ENCODE data around the gene CDCA3.

The CDCA3 gene

GRCh38 chr12:6834873-6835272 lies 16.2 kb downstream of the CDCA3 start:
- in situ Hi-C loops (cut with HindIII; ENCODE audit: low sequenced_read_pairs) = no loop called here

- in situ Hi-C loops (cut with HindIII; ENCODE audit: low sequenced_read_pairs) = no loop called here
Measured at GRCh38 chr12:6834254-6834653, 16.8 kb downstream of the CDCA3 start.

DNA sequence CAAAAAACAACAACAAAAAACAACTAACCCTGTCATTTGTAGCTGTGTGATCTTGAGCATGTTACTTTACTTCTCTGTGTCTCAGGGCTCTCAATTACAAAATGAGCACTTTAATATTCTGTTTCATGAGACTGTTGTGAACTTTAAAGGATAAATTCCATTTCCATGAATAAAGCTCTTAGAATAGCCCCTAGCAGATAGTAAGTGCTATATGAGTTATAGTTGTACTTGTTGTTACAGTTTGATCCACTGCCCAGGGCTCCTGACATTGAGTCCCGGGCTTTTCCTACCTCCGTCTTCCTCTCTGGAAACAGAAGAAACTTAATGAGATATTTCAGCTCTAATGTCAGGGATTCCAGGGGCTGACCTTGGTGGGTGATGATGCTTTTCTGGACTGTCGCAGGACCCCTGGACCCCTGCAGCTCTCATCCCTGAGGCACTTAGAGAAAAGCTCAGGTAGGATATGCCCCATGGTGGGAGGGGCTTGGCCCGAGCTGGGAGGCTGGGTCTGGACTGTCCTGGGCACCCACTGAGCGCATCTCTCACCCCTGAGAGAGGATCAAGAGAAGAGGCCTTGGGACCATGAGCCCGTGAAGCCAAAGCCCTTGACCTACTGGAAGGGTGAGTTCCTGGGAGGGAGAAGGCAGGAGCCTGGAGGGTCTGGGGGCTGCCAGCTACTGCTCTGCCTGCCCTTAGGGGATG lies 17.7 kb downstream of the CDCA3 start:
- in situ Hi-C loops (cut with HindIII; ENCODE audit: low sequenced_read_pairs) = no loop called here

DNA sequence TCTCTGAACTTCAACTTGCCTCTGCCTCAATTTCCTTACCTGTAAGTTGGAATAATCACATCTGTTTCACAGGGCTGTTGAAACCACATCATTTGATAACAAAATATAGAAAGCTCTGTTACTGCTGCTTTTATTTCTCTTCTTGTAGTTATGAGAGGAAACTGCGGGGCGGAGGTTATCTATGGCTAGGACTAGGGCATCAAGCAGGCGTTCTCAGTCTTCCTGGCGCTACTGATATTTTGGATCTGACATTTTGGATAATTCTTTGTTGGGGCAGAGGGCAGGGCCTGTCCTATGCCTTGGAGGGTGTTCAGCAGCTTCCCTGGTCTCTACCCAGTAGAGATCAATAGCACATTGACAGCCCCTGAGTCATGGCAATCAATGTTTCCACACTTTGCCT lies 19.0 kb downstream of the CDCA3 start:
- in situ Hi-C loops (cut with HindIII; ENCODE audit: low sequenced_read_pairs) = no loop called here

DNA sequence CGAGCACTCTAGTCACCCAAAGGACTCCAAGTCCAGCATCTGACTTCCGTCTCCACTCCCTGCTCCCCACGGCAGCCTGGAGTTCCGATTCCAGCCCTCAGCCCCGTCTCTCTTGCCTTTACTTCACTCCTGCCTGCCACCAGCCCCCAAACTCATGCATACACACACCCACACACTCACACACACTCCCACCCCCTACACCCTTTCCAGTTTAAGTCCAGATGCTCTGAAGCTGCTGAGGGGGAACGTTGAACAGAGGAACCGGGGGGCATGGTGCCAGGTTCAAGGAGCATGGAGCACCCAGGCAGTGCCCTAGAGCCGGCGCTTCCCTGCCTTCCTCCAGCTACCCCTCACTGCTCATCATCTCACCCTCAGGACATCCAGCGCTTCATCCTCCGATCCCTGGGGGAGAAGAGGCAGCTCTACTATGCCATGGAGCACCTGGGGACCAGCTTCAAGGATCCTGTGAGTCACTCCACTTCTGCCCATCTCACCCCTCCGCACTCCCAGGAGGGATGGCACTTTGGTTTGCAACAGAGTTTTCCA lies 19.6 kb downstream of the CDCA3 start:
- in situ Hi-C loops (cut with HindIII; ENCODE audit: low sequenced_read_pairs) = no loop called here

- in situ Hi-C loops (cut with HindIII; ENCODE audit: low sequenced_read_pairs) = no loop called here
Measured at GRCh38 chr12:6830999-6831398, 20.1 kb downstream of the CDCA3 start.

DNA sequence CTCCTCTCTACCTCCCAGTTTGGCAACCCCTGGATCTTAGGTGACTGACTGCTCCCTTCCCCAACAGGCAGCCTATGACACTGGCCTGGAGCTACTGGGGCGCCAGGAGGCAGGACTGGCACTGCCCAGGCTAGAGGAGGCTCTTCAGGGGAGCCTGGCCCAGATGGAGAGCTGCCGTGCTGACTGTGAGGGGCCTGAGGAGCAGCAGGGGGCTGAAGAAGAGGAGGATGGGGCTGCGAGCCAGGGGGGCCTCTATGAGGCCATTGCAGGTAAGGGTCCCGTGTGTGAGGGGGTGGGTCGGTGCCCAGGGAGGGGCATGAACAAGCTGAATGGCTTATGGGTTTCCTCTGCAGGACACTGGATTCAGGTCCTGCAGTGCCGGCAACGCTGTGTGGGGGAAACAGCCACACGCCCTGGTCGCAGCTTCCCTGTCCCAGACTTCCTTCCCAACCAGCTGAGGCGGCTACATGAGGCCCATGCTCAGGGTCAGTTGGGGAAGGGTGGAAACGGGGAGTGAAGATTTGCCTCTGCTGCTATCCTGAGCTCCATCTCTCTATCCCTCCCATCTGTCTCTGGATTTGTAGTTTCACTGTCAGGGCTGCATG lies 20.7 kb downstream of the CDCA3 start:
- in situ Hi-C loops (cut with HindIII; ENCODE audit: low sequenced_read_pairs) = no loop called here

- in situ Hi-C loops (cut with HindIII; ENCODE audit: low sequenced_read_pairs) = no loop called here
Measured at GRCh38 chr12:6829536-6830220, 21.4 kb downstream of the CDCA3 start.

- in situ Hi-C loops (cut with HindIII; ENCODE audit: low sequenced_read_pairs) = no loop called here
Measured at GRCh38 chr12:6828781-6829535, 22.1 kb downstream of the CDCA3 start.

DNA sequence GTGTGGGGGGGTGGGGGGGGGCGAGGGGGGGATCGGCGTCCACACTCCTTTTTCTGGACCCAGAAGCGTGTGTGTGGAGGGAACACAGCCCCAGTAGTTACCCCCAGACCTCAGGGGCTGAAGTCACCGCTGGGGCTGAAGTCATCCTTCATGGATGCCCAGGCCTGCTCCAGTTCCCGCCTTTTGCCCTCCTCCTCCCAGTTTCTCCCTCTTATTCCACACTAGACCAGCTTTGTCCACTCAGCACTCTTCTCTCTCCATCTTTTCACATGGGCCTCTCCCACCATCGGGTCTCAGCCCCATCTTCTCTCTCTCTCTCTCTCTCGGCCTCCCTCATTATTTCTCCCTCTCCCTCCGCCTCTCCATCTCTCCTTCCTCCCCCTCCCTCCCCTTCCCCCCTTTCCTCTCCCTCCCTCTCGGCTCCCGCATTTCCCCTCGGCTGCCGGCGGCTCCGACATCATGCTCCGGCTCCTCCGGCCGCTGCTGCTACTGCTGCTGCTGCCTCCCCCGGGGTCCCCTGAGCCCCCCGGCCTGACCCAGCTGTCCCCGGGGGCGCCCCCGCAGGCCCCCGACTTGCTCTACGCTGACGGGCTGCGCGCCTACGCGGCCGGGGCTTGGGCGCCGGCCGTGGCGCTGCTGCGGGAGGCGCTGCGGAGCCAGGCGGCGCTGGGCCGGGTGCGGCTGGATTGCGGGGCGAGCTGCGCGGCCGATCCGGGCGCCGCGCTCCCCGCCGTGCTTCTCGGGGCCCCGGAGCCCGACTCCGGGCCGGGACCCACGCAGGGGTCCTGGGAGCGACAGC lies 22.9 kb downstream of the CDCA3 start, which contains the start of gene P3H3:
P3H3 (plus strand) TSS at position 426 of the 799 bp plus-strand sequence; CDS start at position 460, 34 bp downstream.
- in situ Hi-C loops (cut with HindIII; ENCODE audit: low sequenced_read_pairs) = no loop called here

- in situ Hi-C loops (cut with HindIII; ENCODE audit: low sequenced_read_pairs) = no loop called here
Measured at GRCh38 chr12:6827437-6827911, 23.6 kb downstream of the CDCA3 start.

DNA sequence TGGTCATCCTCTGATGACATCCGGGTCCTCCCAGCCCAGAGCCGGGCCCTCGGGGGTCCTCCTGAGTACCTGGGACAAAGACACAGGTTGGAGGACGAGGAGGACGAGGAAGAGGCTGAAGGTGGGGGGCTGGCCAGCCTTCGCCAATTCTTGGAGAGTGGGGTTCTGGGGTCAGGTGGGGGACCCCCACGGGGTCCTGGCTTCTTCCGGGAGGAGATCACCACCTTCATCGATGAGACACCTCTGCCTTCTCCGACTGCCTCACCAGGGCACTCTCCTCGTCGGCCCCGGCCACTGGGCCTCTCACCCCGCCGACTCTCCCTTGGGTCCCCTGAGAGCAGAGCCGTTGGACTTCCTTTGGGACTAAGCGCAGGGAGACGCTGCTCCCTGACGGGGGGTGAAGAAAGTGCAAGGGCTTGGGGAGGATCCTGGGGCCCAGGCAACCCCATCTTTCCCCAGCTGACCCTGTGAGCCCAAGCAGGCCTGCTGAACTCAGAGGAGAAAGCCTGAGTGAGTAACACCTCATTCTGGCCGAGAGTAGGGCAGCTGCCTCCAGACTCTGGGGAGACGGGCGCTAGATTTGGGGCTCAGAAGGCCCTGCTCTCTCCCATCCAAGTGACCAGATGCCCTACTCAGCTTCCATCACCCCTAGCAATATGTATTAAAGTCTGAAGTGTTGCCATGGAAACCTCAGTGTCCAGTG lies 24.2 kb downstream of the CDCA3 start:
- in situ Hi-C loops (cut with HindIII; ENCODE audit: low sequenced_read_pairs) = no loop called here

GRCh38 chr12:6826125-6826733 lies 24.9 kb downstream of the CDCA3 start:
- in situ Hi-C loops (cut with HindIII; ENCODE audit: low sequenced_read_pairs) = no loop called here

DNA sequence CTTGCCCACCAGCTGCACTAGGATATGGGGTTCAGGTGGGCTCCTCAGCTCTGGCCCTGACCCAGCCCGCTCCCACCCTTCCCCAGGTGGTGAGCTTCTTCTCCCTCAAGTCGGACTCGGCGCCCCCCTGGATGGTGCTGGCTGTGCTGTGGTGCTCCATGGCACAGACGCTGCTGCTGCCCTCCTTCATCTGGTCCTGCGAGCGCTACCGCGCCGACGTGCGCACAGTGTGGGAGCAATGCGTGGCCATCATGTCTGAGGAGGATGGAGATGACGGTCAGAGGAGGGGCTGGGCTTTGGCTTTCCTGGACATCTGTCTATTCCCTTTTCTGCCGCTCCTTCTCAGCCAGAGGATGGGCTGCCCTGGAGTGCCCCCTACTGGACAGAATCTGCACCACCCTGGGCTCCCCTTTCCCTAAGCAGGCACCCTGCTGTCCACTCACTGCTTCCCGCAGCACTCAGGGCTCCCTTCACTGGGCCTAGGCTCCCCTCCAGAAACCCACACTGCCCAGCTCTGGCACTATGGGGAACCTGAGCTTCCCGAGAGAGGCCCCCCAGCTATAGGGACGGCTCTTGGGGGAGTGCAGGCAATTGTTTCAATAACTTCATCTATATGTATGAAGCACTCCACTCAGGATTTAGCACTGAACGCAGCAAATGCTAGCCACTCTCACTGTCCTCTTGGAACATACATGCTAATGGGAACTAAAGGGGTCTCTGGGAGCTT lies 25.5 kb downstream of the CDCA3 start:
- in situ Hi-C loops (cut with HindIII; ENCODE audit: low sequenced_read_pairs) = no loop called here

DNA sequence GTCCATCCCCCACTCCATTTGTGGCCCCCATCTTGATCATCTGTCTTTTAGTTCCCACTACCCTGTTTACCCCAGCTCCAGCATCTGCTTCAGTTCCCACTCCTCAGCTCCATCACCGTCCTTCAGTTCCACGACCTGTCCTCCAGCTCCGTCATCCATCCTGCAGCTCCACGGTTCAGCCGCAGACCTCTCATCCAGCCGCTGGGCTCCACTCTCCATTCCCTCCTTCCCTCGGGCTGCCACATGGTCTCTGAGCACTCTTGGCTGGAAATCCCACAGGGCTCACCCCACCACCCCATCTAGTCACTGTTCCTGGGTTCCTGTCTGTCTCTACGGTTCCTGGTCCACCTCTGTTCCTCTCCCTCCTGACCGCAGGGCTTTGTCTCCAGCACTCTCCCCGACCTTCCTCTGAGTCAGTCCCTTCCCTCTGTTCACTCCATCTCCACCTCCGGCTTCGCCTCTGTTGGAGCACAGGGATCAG lies 26.1 kb downstream of the CDCA3 start:
- in situ Hi-C loops (cut with HindIII; ENCODE audit: low sequenced_read_pairs) = no loop called here

- in situ Hi-C loops (cut with HindIII; ENCODE audit: low sequenced_read_pairs) = no loop called here
Measured at GRCh38 chr12:6824085-6824775, 26.9 kb downstream of the CDCA3 start.

DNA sequence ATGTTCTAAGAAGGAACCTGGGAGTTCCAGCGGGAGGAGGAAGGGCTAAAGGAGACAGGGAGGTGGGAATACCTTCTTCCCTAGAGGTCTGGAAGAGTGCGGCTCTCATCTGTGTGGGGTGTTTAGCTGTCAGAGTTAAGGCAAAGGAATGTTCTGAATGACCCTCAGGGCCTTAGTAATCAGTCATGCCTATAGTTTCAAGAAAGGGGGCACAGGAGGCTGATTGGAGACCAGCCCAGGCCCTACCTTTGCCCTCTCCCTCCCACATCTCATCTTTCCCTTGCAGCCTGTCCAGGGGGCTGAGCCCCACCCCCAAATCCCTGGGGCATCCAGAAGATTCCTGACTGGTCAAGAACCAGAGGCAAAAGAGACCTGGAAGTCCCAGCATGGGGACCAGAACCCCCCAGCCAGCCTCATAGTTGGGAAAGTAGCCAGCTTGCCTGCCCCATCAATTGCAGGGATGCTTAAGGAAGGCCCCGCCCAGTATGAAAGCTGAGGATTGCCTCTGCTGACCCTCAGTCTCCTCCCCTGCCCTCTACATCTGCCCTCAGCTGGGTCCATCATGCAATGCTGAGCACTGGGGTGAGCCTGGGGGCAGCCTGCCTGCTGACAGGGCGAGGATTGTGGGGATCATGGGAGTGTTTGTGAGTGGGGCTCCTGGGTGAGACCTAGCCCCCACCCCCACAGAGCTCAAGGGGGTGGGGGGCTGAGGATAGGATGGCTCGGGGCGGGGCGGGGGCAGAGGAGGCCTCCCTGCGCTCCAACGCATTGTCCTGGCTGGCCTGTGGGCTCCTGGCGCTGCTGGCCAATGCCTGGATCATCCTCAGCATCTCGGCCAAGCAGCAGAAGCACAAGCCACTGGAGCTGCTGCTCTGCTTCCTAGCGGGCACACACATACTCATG lies 27.7 kb downstream of the CDCA3 start:
- in situ Hi-C loops (cut with HindIII; ENCODE audit: low sequenced_read_pairs) = no loop called here
